Measurements from ENCODE around the gene MDM4. TPM values are rescaled to one million over a fixed set of nuclear protein-coding genes. Genes with fewer than 3 reads are reported as not detected.

The MDM4 gene
- total and polyA plus RNA-seq, 2 donors (not counting 3 experiments of a cell fraction or from before 2014, with no cell fraction given), result 11.7 to 67.0 TPM

DNA sequence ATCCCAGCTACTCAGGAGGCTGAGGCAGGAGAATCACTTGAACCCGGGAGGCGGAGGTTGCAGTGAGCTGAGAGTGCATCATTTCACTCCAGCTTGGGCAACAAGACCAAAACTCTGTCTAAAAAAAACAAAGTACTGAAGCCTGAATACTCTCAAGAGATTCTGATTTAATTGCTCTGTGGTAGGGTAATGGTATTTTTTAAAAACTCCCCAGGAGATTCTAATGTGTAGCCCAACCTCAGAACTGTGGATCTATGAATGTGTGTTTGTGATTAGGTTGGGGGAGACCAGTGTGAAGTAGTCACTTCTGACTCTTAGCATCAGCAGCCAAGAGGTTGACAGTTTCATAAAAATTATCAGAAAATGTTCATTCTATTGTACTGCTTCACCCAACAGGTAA lies 43.5 kb upstream of the MDM4 start:
- TF ChIP-seq, protein P1, sequence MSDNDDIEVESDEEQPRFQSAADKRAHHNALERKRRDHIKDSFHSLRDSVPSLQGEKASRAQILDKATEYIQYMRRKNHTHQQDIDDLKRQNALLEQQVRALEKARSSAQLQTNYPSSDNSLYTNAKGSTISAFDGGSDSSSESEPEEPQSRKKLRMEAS (IDR thresholded peaks at IDR 0.05; ENCODE audit: insufficient read depth, insufficient read length), result no peak
- no peak for TF ChIP-seq FOS (IDR thresholded peaks at IDR 0.05; ENCODE audit: borderline replicate concordance, insufficient read depth, low read length)
- TF ChIP-seq MYC (IDR thresholded peaks at IDR 0.05; ENCODE audit: low read depth, low read length), result no peak
- no peak for TF ChIP-seq JUN (IDR thresholded peaks at IDR 0.05; ENCODE audit: borderline replicate concordance, insufficient read depth, insufficient read length, low read depth)
- TF ChIP-seq, protein P2, sequence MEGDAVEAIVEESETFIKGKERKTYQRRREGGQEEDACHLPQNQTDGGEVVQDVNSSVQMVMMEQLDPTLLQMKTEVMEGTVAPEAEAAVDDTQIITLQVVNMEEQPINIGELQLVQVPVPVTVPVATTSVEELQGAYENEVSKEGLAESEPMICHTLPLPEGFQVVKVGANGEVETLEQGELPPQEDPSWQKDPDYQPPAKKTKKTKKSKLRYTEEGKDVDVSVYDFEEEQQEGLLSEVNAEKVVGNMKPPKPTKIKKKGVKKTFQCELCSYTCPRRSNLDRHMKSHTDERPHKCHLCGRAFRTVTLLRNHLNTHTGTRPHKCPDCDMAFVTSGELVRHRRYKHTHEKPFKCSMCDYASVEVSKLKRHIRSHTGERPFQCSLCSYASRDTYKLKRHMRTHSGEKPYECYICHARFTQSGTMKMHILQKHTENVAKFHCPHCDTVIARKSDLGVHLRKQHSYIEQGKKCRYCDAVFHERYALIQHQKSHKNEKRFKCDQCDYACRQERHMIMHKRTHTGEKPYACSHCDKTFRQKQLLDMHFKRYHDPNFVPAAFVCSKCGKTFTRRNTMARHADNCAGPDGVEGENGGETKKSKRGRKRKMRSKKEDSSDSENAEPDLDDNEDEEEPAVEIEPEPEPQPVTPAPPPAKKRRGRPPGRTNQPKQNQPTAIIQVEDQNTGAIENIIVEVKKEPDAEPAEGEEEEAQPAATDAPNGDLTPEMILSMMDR (IDR thresholded peaks at IDR 0.05; ENCODE audit: extremely low read depth in 1 of 2, insufficient read depth in 1 of 2, low read depth in 1 of 2, low read length in 2 of 2), result no peak
- no peak for TF ChIP-seq POLR2AphosphoS5 (IDR thresholded peaks at IDR 0.05; ENCODE audit: insufficient read depth, low read depth, low read length)
- TF ChIP-seq POLR2A (IDR thresholded peaks at IDR 0.05; ENCODE audit: low read depth, low read length), result no peak
- no peak for TF ChIP-seq GATA2 (IDR thresholded peaks at IDR 0.05; ENCODE audit: insufficient read depth, insufficient read length, low read depth, low read length)
- dilution Hi-C loops (cut with MboI; ENCODE audit: extremely low pct_ligation_motif_present, low sequenced_read_pairs) (no loop called here), intact Hi-C loops (cut with micrococcal nuclease) (no loop called here)
- no peak overlapping the region for H3K27ac ChIP-seq (ENCODE audit: insufficient read depth, low read depth, low read length)
- no peaks in the 10 kb centered on the region for H3K9me3 ChIP-seq (replicated peaks; ENCODE audit: control insufficient read depth, insufficient read depth, low read length)
- no peak overlapping the region for H2AFZ ChIP-seq (ENCODE audit: low read depth, low read length)
- H3K9ac ChIP-seq (replicated peaks; ENCODE audit: extremely low read depth, insufficient read depth, low read length), result no peak overlapping the region
- H3K79me2 ChIP-seq (ENCODE audit: control insufficient read depth, insufficient read depth, low read length), result no peaks in the 10 kb centered on the region
- no peaks in the 10 kb centered on the region for H4K20me1 ChIP-seq (replicated peaks; ENCODE audit: control insufficient read depth, extremely low read depth, insufficient read depth, low read length)
- no peak overlapping the region for H3K4me2 ChIP-seq (ENCODE audit: insufficient read depth, low read length)
- DNase-seq (ENCODE audit: low read depth, low spot score) (no peak), FAIRE-seq (no peak)
- BruUV-seq (replicated peaks), result no TSS peak
- POLR2A ChIA-PET, result no interaction called here
- H3K36me3 ChIP-seq (ENCODE audit: control insufficient read depth in 2 of 2, extremely low read depth in 1 of 2, insufficient read depth in 2 of 2, low read length in 2 of 2), result peaks cover 0 to 13% of the 10 kb centered on the region in 2 experiments
- H3K4me1 ChIP-seq (ENCODE audit: control insufficient read depth, extremely low read depth, insufficient read depth, low read length), result peaks cover 23% of the 10 kb centered on the region
- no peaks in the 10 kb centered on the region for H3K27me3 ChIP-seq (ENCODE audit: control insufficient read depth in 2 of 2, insufficient read depth in 2 of 2, low read length in 2 of 2)
- no peaks in the 10 kb centered on the region for H3K9me1 ChIP-seq (replicated peaks; ENCODE audit: control insufficient read depth, extremely low read depth, insufficient read depth, low read length)
- CTCF ChIA-PET, result interaction anchor here (0.7 to 9.5 kb wide), 4 partner anchors 17 to 26 kb away, joined by 3 to 129 read pairs (median 32); partner anchors contain the start of gene PIK3C2B
- no peak overlapping the region for H3K4me3 ChIP-seq (replicated peaks in 1 of 3; ENCODE audit: insufficient read depth in 1 of 3, low read depth in 1 of 3, low read length in 3 of 3)

All from endothelial cell of umbilical vein (primary cell).